Mononuclear cell (primary cell): ENCODE results near the gene B4GALT6. TPM values are rescaled to one million over a fixed set of nuclear protein-coding genes. Genes with fewer than 3 reads are reported as not detected.

ENCODE experiments used
- H3K27me3 ChIP-seq: 2 replicates; pipeline ENCODE4 v1.6.0; 2011; ENCODE audit warnings: low read length, control low read depth; ENCODE audit not compliant: insufficient read depth
- H3K4me1 ChIP-seq: 2 replicates; pipeline ENCODE4 v1.5.1; 2011; ENCODE audit warnings: mild to moderate bottlenecking, low read length, control low read depth; ENCODE audit not compliant: insufficient read depth
- H3K4me3 ChIP-seq: 2 replicates; pipeline ENCODE4 v1.5.1; 2011; ENCODE audit warnings: mild to moderate bottlenecking, low read length, moderate library complexity
- H3K9me3 ChIP-seq: 2 replicates; pipeline ENCODE4 v1.5.1; 2011; ENCODE audit warnings: low read depth, mild to moderate bottlenecking, control low read depth, low read length
- total RNA-seq: library from RNA; depleted of rRNA; stranded (reverse); fragments of >200 nt; gene quantifications from one replicate; pipeline ENCODE4 v1.2.3, GENCODE V29; 2012

The B4GALT6 gene
- total RNA-seq, 1 donor, result 1.0 TPM

- H3K4me1 ChIP-seq, result no peaks in the 10 kb centered on the region
- H3K4me3 ChIP-seq, result no peak overlapping the region
- no peaks in the 10 kb centered on the region for H3K27me3 ChIP-seq
- no peaks in the 10 kb centered on the region for H3K9me3 ChIP-seq
These were observed 72.9 kb downstream of the B4GALT6 start for GRCh38 chr18:31611511-31611910.

GRCh38 chr18:31610286-31611205, 73.8 kb downstream of the B4GALT6 start:
- H3K4me1 ChIP-seq, result no peaks in the 10 kb centered on the region
- H3K4me3 ChIP-seq, result no peak overlapping the region
- no peaks in the 10 kb centered on the region for H3K9me3 ChIP-seq
- no peaks in the 10 kb centered on the region for H3K27me3 ChIP-seq

GRCh38 chr18:31609886-31610285, 74.5 kb downstream of the B4GALT6 start:
- Histone ChIP-seq H3K4me1 (no peaks in the 10 kb centered on the region), H3K4me3 (no peak overlapping the region), H3K9me3 (no peaks in the 10 kb centered on the region), H3K27me3 (no peaks in the 10 kb centered on the region)

GRCh38 chr18:31607384-31607783, 77.0 kb downstream of the B4GALT6 start:
- H3K4me1 ChIP-seq, result no peaks in the 10 kb centered on the region
- H3K4me3 ChIP-seq, result no peak overlapping the region
- no peaks in the 10 kb centered on the region for H3K27me3 ChIP-seq
- no peaks in the 10 kb centered on the region for H3K9me3 ChIP-seq

GRCh38 chr18:31606265-31606664, 78.1 kb downstream of the B4GALT6 start:
- H3K4me3 ChIP-seq, result no peak overlapping the region
- no peaks in the 10 kb centered on the region for H3K27me3 ChIP-seq
- no peaks in the 10 kb centered on the region for H3K9me3 ChIP-seq
- H3K4me1 ChIP-seq, result no peaks in the 10 kb centered on the region

- H3K4me3 ChIP-seq, result no peak overlapping the region
- H3K4me1 ChIP-seq, result no peaks in the 10 kb centered on the region
- H3K27me3 ChIP-seq, result no peaks in the 10 kb centered on the region
- no peaks in the 10 kb centered on the region for H3K9me3 ChIP-seq
These were observed 81.1 kb downstream of the B4GALT6 start for GRCh38 chr18:31603315-31603714.

- Histone ChIP-seq H3K4me3 (no peak overlapping the region), H3K4me1 (no peaks in the 10 kb centered on the region), H3K27me3 (no peaks in the 10 kb centered on the region), H3K9me3 (no peaks in the 10 kb centered on the region)
These were observed 86.2 kb downstream of the B4GALT6 start for GRCh38 chr18:31598021-31598805.

GRCh38 chr18:31596081-31596872, 88.1 kb downstream of the B4GALT6 start:
- Histone ChIP-seq H3K9me3 (no peaks in the 10 kb centered on the region), H3K4me3 (no peak overlapping the region), H3K4me1 (no peaks in the 10 kb centered on the region), H3K27me3 (no peaks in the 10 kb centered on the region)

GRCh38 chr18:31595121-31595771, 89.1 kb downstream of the B4GALT6 start:
- H3K4me3 ChIP-seq, result no peak overlapping the region
- no peaks in the 10 kb centered on the region for H3K27me3 ChIP-seq
- no peaks in the 10 kb centered on the region for H3K9me3 ChIP-seq
- H3K4me1 ChIP-seq, result no peaks in the 10 kb centered on the region

- Histone ChIP-seq H3K4me3 (no peak overlapping the region), H3K4me1 (no peaks in the 10 kb centered on the region), H3K27me3 (no peaks in the 10 kb centered on the region), H3K9me3 (no peaks in the 10 kb centered on the region)
These were observed 91.7 kb downstream of the B4GALT6 start for GRCh38 chr18:31592506-31593157.

GRCh38 chr18:31591628-31592027, 92.8 kb downstream of the B4GALT6 start, which contains the start of gene TTR:
TTR (plus strand) TSS chr18:31591877; CDS start chr18:31591903, 26 bp downstream.
- no peaks in the 10 kb centered on the region for H3K4me1 ChIP-seq
- H3K27me3 ChIP-seq, result no peaks in the 10 kb centered on the region
- H3K4me3 ChIP-seq, result no peak within 1 kb of the TSS
- no peaks in the 10 kb centered on the region for H3K9me3 ChIP-seq

GRCh38 chr18:31591113-31591512, 93.3 kb downstream of the B4GALT6 start:
- no peaks in the 10 kb centered on the region for H3K27me3 ChIP-seq

GRCh38 chr18:31590570-31590969, 93.8 kb downstream of the B4GALT6 start:
- no peaks in the 10 kb centered on the region for H3K27me3 ChIP-seq
- no peaks in the 10 kb centered on the region for H3K9me3 ChIP-seq
- H3K4me3 ChIP-seq, result no peak overlapping the region
- H3K4me1 ChIP-seq, result no peaks in the 10 kb centered on the region

More at GRCh38 chr18:31591113-31591512, 93.3 kb downstream of the B4GALT6 start:
- Histone ChIP-seq H3K9me3 (no peaks in the 10 kb centered on the region), H3K4me1 (no peaks in the 10 kb centered on the region), H3K4me3 (no peak overlapping the region)

- no peak overlapping the region for H3K4me3 ChIP-seq
- H3K4me1 ChIP-seq, result no peaks in the 10 kb centered on the region
These were observed 96.9 kb downstream of the B4GALT6 start for GRCh38 chr18:31587529-31587928.

More at GRCh38 chr18:31587529-31587928, 96.9 kb downstream of the B4GALT6 start:
- Histone ChIP-seq H3K27me3 (no peaks in the 10 kb centered on the region), H3K9me3 (no peaks in the 10 kb centered on the region)
